Measurements from ENCODE around the gene NUS1. TPM values are rescaled to one million over a fixed set of nuclear protein-coding genes. Genes with fewer than 3 reads are reported as not detected.

Gene NUS1
- total and polyA plus RNA-seq, 2 of the 4 experiments (the other 2 are of a cell fraction), result 11.8 to 19.6 TPM

DNA sequence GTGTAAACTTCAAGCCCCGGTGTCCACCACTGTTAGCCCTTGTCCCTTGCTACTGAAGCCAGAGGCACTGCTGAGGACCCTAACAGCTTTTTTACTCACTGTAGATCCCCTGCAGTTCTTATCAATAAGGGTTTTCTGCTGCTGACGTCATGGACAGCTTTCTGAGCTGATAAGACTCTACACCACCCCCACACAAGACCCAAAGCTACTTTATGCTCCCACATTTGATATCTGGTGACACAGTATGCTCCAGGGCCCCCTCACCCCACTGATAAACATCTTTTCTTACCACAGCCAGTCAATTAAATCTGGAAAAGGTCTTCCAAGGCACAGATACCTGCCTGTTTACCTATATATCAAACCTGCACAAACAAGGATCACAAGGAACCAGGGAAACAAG is 65.3 kb downstream of the NUS1 start:
- H4K5ac ChIP-seq (ENCODE audit: low read depth, low read length), result no peak overlapping the region
- ATAC-seq (ENCODE audit: low read depth) (no peak), DNase-seq (no peak)
- no peak overlapping the region for H3K4me3 ChIP-seq (ENCODE audit: insufficient read depth, low read depth, low read length)
- H2AFZ ChIP-seq (replicated peaks; ENCODE audit: low read length, poor library complexity), result no peak overlapping the region
- H3K27me3 ChIP-seq (ENCODE audit: control insufficient read depth, insufficient read depth, low read length), result no peaks in the 10 kb centered on the region
- H4K91ac ChIP-seq (ENCODE audit: insufficient read depth, low read depth, low read length), result no peak overlapping the region
- no peak overlapping the region for H2BK120ac ChIP-seq (ENCODE audit: low read depth, low read length)
- no peaks in the 10 kb centered on the region for H3K9me1 ChIP-seq (ENCODE audit: insufficient read depth, low read length)
- H3K4ac ChIP-seq (ENCODE audit: low read depth, low read length), result no peak overlapping the region
- H3K27ac ChIP-seq (ENCODE audit: insufficient read depth, low read length), result no peak overlapping the region
- H3K56ac ChIP-seq (ENCODE audit: extremely low read depth, insufficient read depth, low read length), result no peak overlapping the region
- ChIA-PET CTCF (no interaction called here), POLR2A (ENCODE audit: unreplicated experiment) (no interaction called here)
- H2BK20ac ChIP-seq (ENCODE audit: low read depth, low read length), result no peak overlapping the region
- no peak overlapping the region for H3K23ac ChIP-seq (ENCODE audit: low read depth, low read length)
- H4K8ac ChIP-seq (ENCODE audit: low read depth in 2 of 2, low read length in 2 of 2), result no peak overlapping the region
- H3K79me1 ChIP-seq (ENCODE audit: low read depth in 1 of 2, low read length in 2 of 2), result no peaks in the 10 kb centered on the region
- WGBS, 2 experiments (ENCODE audit: extremely low coverage in 2 of 2, insufficient read length in 1 of 2), result 43% methylated on average over 2 of the region's 2 CpGs; no CpG with 5 or more reads in 1 of the 2 experiments
- H3K4me1 ChIP-seq (ENCODE audit: control insufficient read depth, insufficient read depth, low read length), result no peaks in the 10 kb centered on the region
- H3K9ac ChIP-seq (ENCODE audit: low read depth, low read length), result no peak overlapping the region
- in situ Hi-C loops (cut with MboI; ENCODE audit: low sequenced_read_pairs), result no loop called here
- TF ChIP-seq SMC3 (IDR thresholded peaks at IDR 0.05; ENCODE audit: low read depth, low read length) (no peak), MAZ (IDR thresholded peaks at IDR 0.05; ENCODE audit: borderline replicate concordance, low read depth, low read length) (no peak), RCOR1 (IDR thresholded peaks at IDR 0.05; ENCODE audit: insufficient replicate concordance, low read length) (no peak), POLR2A (IDR thresholded peaks at IDR 0.05; ENCODE audit: low read depth, low read length) (no peak), MAFK (IDR thresholded peaks at IDR 0.05; ENCODE audit: low read depth, low read length) (no peak), USF2 (IDR thresholded peaks at IDR 0.05; ENCODE audit: low read depth, low read length) (no peak), NFE2L2 (IDR thresholded peaks at IDR 0.05; ENCODE audit: low read depth, low read length) (no peak), RAD21 (IDR thresholded peaks at IDR 0.05; ENCODE audit: low read length) (no peak)
- TF ChIP-seq, protein P1, sequence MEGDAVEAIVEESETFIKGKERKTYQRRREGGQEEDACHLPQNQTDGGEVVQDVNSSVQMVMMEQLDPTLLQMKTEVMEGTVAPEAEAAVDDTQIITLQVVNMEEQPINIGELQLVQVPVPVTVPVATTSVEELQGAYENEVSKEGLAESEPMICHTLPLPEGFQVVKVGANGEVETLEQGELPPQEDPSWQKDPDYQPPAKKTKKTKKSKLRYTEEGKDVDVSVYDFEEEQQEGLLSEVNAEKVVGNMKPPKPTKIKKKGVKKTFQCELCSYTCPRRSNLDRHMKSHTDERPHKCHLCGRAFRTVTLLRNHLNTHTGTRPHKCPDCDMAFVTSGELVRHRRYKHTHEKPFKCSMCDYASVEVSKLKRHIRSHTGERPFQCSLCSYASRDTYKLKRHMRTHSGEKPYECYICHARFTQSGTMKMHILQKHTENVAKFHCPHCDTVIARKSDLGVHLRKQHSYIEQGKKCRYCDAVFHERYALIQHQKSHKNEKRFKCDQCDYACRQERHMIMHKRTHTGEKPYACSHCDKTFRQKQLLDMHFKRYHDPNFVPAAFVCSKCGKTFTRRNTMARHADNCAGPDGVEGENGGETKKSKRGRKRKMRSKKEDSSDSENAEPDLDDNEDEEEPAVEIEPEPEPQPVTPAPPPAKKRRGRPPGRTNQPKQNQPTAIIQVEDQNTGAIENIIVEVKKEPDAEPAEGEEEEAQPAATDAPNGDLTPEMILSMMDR (conservative IDR thresholded peaks at IDR 0.05; ENCODE audit: low read depth, low read length), result no peak
- dilution Hi-C loops (cut with HindIII; ENCODE audit: low sequenced_read_pairs, unreplicated experiment), result no loop called here
- no peak overlapping the region for H2BK5ac ChIP-seq (ENCODE audit: low read depth, low read length, poor library complexity, severe bottlenecking)
- no peak overlapping the region for H2AK9ac ChIP-seq (replicated peaks; ENCODE audit: low read depth, low read length, poor library complexity)
- BruUV-seq (replicated peaks), result no TSS peak
- no peaks in the 10 kb centered on the region for H3K36me3 ChIP-seq (ENCODE audit: control insufficient read depth, insufficient read depth, low read length)
- H3K18ac ChIP-seq (ENCODE audit: low read depth, low read length), result no peak overlapping the region
- intact Hi-C loops (cut with micrococcal nuclease), result no loop called here
- H3K14ac ChIP-seq (replicated peaks; ENCODE audit: low read depth, low read length), result no peak overlapping the region
- no peaks in the 10 kb centered on the region for H3K9me3 ChIP-seq (ENCODE audit: control insufficient read depth, insufficient read depth, low read length)
- no peaks in the 10 kb centered on the region for H4K20me1 ChIP-seq (ENCODE audit: insufficient read depth, low read length)
- H2BK15ac ChIP-seq (ENCODE audit: low read depth, low read length), result no peak overlapping the region
- no peak overlapping the region for H3K4me2 ChIP-seq (ENCODE audit: low read depth, low read length)
- H2AK5ac ChIP-seq (ENCODE audit: low read depth, low read length), result no peak overlapping the region

Measured in IMR-90 (cell line).